MM.1S (cell line): Measurements from ENCODE around the gene TBC1D5.

Source experiments
- CTCF ChIP-seq: fragments of 300-600 bp; sonication (generic); IDR thresholded peaks from 2 replicates; pipeline ENCODE4 v1.5.1; 2016; ENCODE audit warnings: antibody characterized with exemption, low read length, mixed read lengths
- EZH2 ChIP-seq: fragments of 300-600 bp; sonication (generic); optimal IDR thresholded peaks from 2 replicates; pipeline ENCODE3; 2017; ENCODE audit warnings: low read depth, mild to moderate bottlenecking, antibody characterized with exemption, low read length, mixed read lengths

GRCh38 chr3:17753632-17753992 lies 11.2 kb upstream of the TBC1D5 start:
- TF ChIP-seq CTCF: no peak
- TF ChIP-seq EZH2: no peak
